Loucy (cell line): ENCODE data around the gene GTF2A1L.

Experiments
- H2AFZ ChIP-seq: fragments of 200-600 bp; sonication (generic); 2 replicates; pipeline ENCODE4 v1.6.0; 2016; ENCODE audit warnings: antibody characterized with exemption, mild to moderate bottlenecking, low read length, moderate library complexity
- H3F3A ChIP-seq: fragments of 200-600 bp; 2 replicates; pipeline ENCODE4 v1.6.0; 2016; ENCODE audit warnings: antibody characterized with exemption, low read depth, mild to moderate bottlenecking
- H3K27me3 ChIP-seq: fragments of 200-600 bp; sonication (generic); 2 replicates; pipeline ENCODE4 v1.6.1; 2014; ENCODE audit warnings: low read length, mild to moderate bottlenecking; ENCODE audit not compliant: insufficient read depth, poor library complexity, severe bottlenecking
- H3K36me3 ChIP-seq: fragments of 200-600 bp; sonication (generic); 2 replicates; pipeline ENCODE4 v1.6.1; 2016; ENCODE audit warnings: low read length; ENCODE audit not compliant: insufficient read depth
- H3K4me1 ChIP-seq: fragments of 200-600 bp; sonication (generic); 2 replicates; pipeline ENCODE4 v1.5.1; 2014; ENCODE audit warnings: low read length, mild to moderate bottlenecking; ENCODE audit not compliant: insufficient read depth, poor library complexity, severe bottlenecking
- H3K4me2 ChIP-seq: fragments of 200-600 bp; sonication (generic); 2 replicates; pipeline ENCODE4 v1.6.0; 2014; ENCODE audit warnings: antibody characterized with exemption, low read length, low read depth, mild to moderate bottlenecking; ENCODE audit not compliant: poor library complexity, severe bottlenecking
- H3K4me3 ChIP-seq: fragments of 200-600 bp; sonication (generic); 2 replicates; pipeline ENCODE4 v1.5.1; 2014; ENCODE audit warnings: low read length, mild to moderate bottlenecking, mixed read lengths; ENCODE audit not compliant: poor library complexity, severe bottlenecking
- H3K79me2 ChIP-seq: fragments of 200-600 bp; sonication (generic); 2 replicates; pipeline ENCODE4 v1.6.1; 2014; ENCODE audit warnings: low read length; ENCODE audit not compliant: insufficient read depth
- H3K9ac ChIP-seq: fragments of 200-600 bp; sonication (generic); 2 replicates; pipeline ENCODE4 v1.6.0; 2014; ENCODE audit warnings: mild to moderate bottlenecking, low read depth, low read length, moderate library complexity; ENCODE audit not compliant: poor library complexity, severe bottlenecking
- H3K9me2 ChIP-seq: fragments of 200-600 bp; sonication (generic); replicated peaks from 2 replicates; pipeline ENCODE4 v1.6.1; 2016; ENCODE audit warnings: low read depth, low read length, mixed read lengths
- H3K9me3 ChIP-seq: fragments of 200-600 bp; sonication (generic); 2 replicates; pipeline ENCODE4 v1.6.1; 2014; ENCODE audit warnings: mild to moderate bottlenecking, antibody characterized with exemption, low read length, low read depth; ENCODE audit not compliant: insufficient read depth
- H4K20me1 ChIP-seq: fragments of 200-600 bp; sonication (generic); 2 replicates; pipeline ENCODE4 v1.6.0; 2014; ENCODE audit warnings: antibody characterized with exemption, low read length, mild to moderate bottlenecking; ENCODE audit not compliant: insufficient read depth, poor library complexity, severe bottlenecking
- EZH2phosphoT487 ChIP-seq: fragments of 200-600 bp; IDR thresholded peaks from 2 replicates; pipeline ENCODE4 v1.6.1; 2018; ENCODE audit warnings: antibody characterized with exemption, mild to moderate bottlenecking, moderate library complexity, borderline replicate concordance
- TF ChIP-seq, protein P1 (sequence below): fragments of 200-600 bp; sonication (generic); conservative IDR thresholded peaks from 2 replicates; pipeline ENCODE4 v1.5.1; 2014; ENCODE audit warnings: mild to moderate bottlenecking, antibody characterized with exemption, low read length

Gene GTF2A1L

DNA sequence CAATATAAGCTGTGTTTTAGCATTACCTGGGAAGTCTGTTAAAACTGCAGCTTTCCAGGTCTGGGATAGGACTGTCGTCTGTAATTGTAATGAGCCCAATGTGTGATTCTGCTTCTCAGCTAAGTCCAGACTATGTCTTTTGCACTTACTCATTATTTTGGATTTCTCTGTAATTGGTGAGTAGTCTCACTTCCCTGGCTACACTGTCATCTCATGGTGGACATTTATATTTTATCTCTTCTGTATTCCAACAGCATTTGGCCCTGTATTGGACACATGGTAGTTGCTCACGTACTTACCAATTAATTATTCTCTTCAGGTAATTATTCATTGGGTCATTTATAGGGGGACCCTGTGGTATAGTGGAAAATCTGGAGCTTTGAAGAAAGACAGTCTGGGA, 109.9 kb downstream of the GTF2A1L start:
- no peak overlapping the region for H3K4me3 ChIP-seq
- no peaks in the 10 kb centered on the region for H4K20me1 ChIP-seq
- no peak overlapping the region for H3K4me2 ChIP-seq
- no peak for TF ChIP-seq EZH2phosphoT487
- TF ChIP-seq, protein P1, sequence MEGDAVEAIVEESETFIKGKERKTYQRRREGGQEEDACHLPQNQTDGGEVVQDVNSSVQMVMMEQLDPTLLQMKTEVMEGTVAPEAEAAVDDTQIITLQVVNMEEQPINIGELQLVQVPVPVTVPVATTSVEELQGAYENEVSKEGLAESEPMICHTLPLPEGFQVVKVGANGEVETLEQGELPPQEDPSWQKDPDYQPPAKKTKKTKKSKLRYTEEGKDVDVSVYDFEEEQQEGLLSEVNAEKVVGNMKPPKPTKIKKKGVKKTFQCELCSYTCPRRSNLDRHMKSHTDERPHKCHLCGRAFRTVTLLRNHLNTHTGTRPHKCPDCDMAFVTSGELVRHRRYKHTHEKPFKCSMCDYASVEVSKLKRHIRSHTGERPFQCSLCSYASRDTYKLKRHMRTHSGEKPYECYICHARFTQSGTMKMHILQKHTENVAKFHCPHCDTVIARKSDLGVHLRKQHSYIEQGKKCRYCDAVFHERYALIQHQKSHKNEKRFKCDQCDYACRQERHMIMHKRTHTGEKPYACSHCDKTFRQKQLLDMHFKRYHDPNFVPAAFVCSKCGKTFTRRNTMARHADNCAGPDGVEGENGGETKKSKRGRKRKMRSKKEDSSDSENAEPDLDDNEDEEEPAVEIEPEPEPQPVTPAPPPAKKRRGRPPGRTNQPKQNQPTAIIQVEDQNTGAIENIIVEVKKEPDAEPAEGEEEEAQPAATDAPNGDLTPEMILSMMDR = no peak
- H3K9ac ChIP-seq = no peak overlapping the region
- no peak overlapping the region for H2AFZ ChIP-seq
- H3K36me3 ChIP-seq = no peaks in the 10 kb centered on the region
- H3F3A ChIP-seq = no peaks in the 10 kb centered on the region
- H3K9me2 ChIP-seq = no peaks in the 10 kb centered on the region
- no peaks in the 10 kb centered on the region for H3K79me2 ChIP-seq
- H3K4me1 ChIP-seq = no peaks in the 10 kb centered on the region
- H3K27me3 ChIP-seq = no peaks in the 10 kb centered on the region
- no peaks in the 10 kb centered on the region for H3K9me3 ChIP-seq

DNA sequence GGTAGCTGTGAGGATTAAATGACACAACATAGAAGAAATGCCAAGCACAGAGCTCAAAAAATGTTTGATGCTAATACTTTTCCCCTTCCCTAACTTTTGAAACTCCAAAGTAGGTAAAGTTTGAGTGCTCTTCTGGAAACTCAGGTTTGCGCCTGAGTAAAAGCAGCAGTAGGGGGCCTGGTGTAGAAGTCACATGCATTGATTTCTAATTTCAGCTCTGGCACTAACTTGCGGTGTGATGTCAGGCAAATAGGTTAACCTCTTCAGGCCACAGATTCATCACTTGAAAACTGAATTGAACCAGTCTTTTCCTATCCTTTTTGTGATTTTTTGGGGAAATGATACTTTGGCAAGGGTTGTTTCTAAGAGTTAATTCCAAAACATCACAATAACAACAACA, 110.6 kb downstream of the GTF2A1L start:
- no peaks in the 10 kb centered on the region for H3K36me3 ChIP-seq
- H3K9me3 ChIP-seq = no peaks in the 10 kb centered on the region
- no peaks in the 10 kb centered on the region for H3F3A ChIP-seq
- no peak overlapping the region for H3K4me3 ChIP-seq
- TF ChIP-seq, protein P1 = no peak
- TF ChIP-seq EZH2phosphoT487 = no peak
- no peaks in the 10 kb centered on the region for H3K27me3 ChIP-seq
- no peaks in the 10 kb centered on the region for H4K20me1 ChIP-seq
- no peaks in the 10 kb centered on the region for H3K79me2 ChIP-seq
- no peak overlapping the region for H2AFZ ChIP-seq
- no peak overlapping the region for H3K9ac ChIP-seq
- H3K4me2 ChIP-seq = no peak overlapping the region
- no peaks in the 10 kb centered on the region for H3K4me1 ChIP-seq
- H3K9me2 ChIP-seq = no peaks in the 10 kb centered on the region

DNA sequence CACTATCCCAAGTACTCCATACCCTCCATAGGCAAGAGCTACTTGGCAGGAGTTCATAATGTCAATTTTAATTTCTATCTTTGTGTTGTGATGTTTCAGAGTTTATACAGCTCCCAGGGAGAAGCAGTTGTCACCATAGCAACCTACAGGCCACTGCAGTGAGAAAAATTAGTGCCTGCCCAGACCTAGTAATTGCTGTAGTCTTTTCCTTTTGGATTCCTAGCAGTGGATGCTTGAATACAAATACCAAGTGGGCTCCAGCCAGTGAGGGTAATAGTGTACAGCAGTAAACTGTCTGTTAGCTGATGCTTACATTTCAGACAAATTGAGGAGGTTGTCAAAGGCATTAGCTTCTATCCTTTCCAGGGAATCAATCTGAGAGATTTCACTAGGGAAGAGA, 111.2 kb downstream of the GTF2A1L start:
- Histone ChIP-seq H2AFZ (no peak overlapping the region), H3K9me3 (no peaks in the 10 kb centered on the region), H3K4me2 (no peak overlapping the region), H3K4me1 (no peaks in the 10 kb centered on the region), H3K4me3 (no peak overlapping the region), H3K9me2 (no peaks in the 10 kb centered on the region), H3K9ac (no peak overlapping the region), H3K79me2 (no peaks in the 10 kb centered on the region), H3F3A (no peaks in the 10 kb centered on the region), H3K27me3 (no peaks in the 10 kb centered on the region), H4K20me1 (no peaks in the 10 kb centered on the region), H3K36me3 (no peaks in the 10 kb centered on the region)
- no peak for TF ChIP-seq EZH2phosphoT487
- TF ChIP-seq, protein P1 = no peak
